Calu3 (cell line): ENCODE results near the gene SPRYD4. TPM values are rescaled to one million over a fixed set of nuclear protein-coding genes. Genes with fewer than 3 reads are reported as not detected.

Source experiments
- BruUV-seq: library from RNA; stranded (reverse); fragments of 400-500 nt; replicated peaks from 2 replicates; lab custom pipeline; 2021; lab: Mats Ljungman, UMichigan
- CTCF ChIA-PET: fragments of 300-600 bp; sonication (Branson Sonifier 250); formaldehyde crosslinking; loops from one replicate; lab custom pipeline; 2022; ENCODE audit warnings: antibody characterized with exemption; lab: Charles Lee
- DNase-seq: peaks from one replicate; pipeline ENCODE4 v3.0.0; 2022
- H3K27ac Mint-ChIP-seq: one replicate; pipeline ENCODE4 v1.8.0; 2022; ENCODE audit warnings: mixed read lengths; ENCODE audit not compliant: unreplicated experiment
- H3K27me3 Mint-ChIP-seq: one replicate; pipeline ENCODE4 v1.8.0; 2022; ENCODE audit warnings: mixed read lengths; ENCODE audit not compliant: unreplicated experiment
- H3K36me3 Mint-ChIP-seq: one replicate; pipeline ENCODE4 v1.8.0; 2022; ENCODE audit warnings: mild to moderate bottlenecking, moderate library complexity, mixed read lengths; ENCODE audit not compliant: insufficient read depth, unreplicated experiment
- H3K4me1 Mint-ChIP-seq: one replicate; pipeline ENCODE4 v1.8.0; 2022; ENCODE audit warnings: mild to moderate bottlenecking, low read depth, mixed read lengths; ENCODE audit not compliant: unreplicated experiment
- H3K4me3 Mint-ChIP-seq: one replicate; pipeline ENCODE4 v1.8.0; 2022; ENCODE audit warnings: mild to moderate bottlenecking, low read depth, moderate library complexity, mixed read lengths; ENCODE audit not compliant: unreplicated experiment
- H3K9me3 Mint-ChIP-seq: one replicate; pipeline ENCODE4 v1.8.0; 2022; ENCODE audit warnings: low read depth, mixed read lengths; ENCODE audit not compliant: unreplicated experiment
- CTCF ChIP-seq: fragments of 200-600 bp; IDR thresholded peaks from one replicate; pipeline ENCODE4 v1.8.0; 2022; ENCODE audit warnings: antibody characterized with exemption; ENCODE audit not compliant: unreplicated experiment
- intact Hi-C: fragments of 100-400 bp; cut with micrococcal nuclease; formaldehyde crosslinking; loops from one replicate; pipeline ENCODE4 v1.10.0; 2022; ENCODE audit not compliant: unreplicated experiment
- total RNA-seq: library from RNA; stranded (reverse); gene quantifications from 2 replicates; pipeline ENCODE4 v1.2.3, GENCODE V29; 2022

SPRYD4 gene
- total RNA-seq, 1 experiment from 2014 or later = 6.1 TPM

GRCh38 chr12:56477521-56478225 lies 9.3 kb downstream of the SPRYD4 start:
- H3K4me1 Mint-ChIP-seq = no peaks in the 10 kb centered on the region
- CTCF ChIA-PET = no interaction called here
- no peak for TF ChIP-seq CTCF

GRCh38 chr12:56479625-56480024 lies 11.2 kb downstream of the SPRYD4 start:
- CTCF ChIA-PET = no interaction called here
- Mint-ChIP-seq H3K27me3 (no peaks in the 10 kb centered on the region), H3K4me3 (no peak overlapping the region), H3K27ac (no peak overlapping the region), H3K9me3 (no peaks in the 10 kb centered on the region), H3K4me1 (no peaks in the 10 kb centered on the region), H3K36me3 (peaks cover under 1% of the 10 kb centered on the region)
- intact Hi-C loops = no loop called here
- no peak for DNase-seq
- BruUV-seq = no TSS peak
- TF ChIP-seq CTCF = no peak

More at GRCh38 chr12:56477521-56478225, 9.3 kb downstream of the SPRYD4 start:
- Mint-ChIP-seq H3K27ac (peak overlapping the region; percentile 12), H3K27me3 (no peaks in the 10 kb centered on the region), H3K36me3 (peaks cover 5% of the 10 kb centered on the region), H3K9me3 (no peaks in the 10 kb centered on the region), H3K4me3 (no peak overlapping the region)
- BruUV-seq = no TSS peak
- DNase-seq = no peak
- intact Hi-C loops = no loop called here

GRCh38 chr12:56484566-56484965 lies 16.2 kb downstream of the SPRYD4 start:
- no peak for DNase-seq
- CTCF ChIA-PET = no interaction called here
- H3K36me3 Mint-ChIP-seq = peaks cover 22% of the 10 kb centered on the region
- H3K4me3 Mint-ChIP-seq = no peak overlapping the region
- no TSS peak for BruUV-seq
- peaks cover 3% of the 10 kb centered on the region for H3K9me3 Mint-ChIP-seq
- H3K27me3 Mint-ChIP-seq = peaks cover 22% of the 10 kb centered on the region
- no peak for TF ChIP-seq CTCF
- no peak overlapping the region for H3K27ac Mint-ChIP-seq
- intact Hi-C loops = no loop called here
- H3K4me1 Mint-ChIP-seq = peaks cover 18% of the 10 kb centered on the region

- Mint-ChIP-seq H3K4me3 (no peak overlapping the region), H3K9me3 (peaks cover 3% of the 10 kb centered on the region), H3K27me3 (peaks cover 43% of the 10 kb centered on the region), H3K27ac (no peak overlapping the region), H3K4me1 (peaks cover 18% of the 10 kb centered on the region), H3K36me3 (peaks cover 22% of the 10 kb centered on the region)
- TF ChIP-seq CTCF = no peak
- no TSS peak for BruUV-seq
- intact Hi-C loops = no loop called here
- CTCF ChIA-PET = interaction anchor here (0.5 kb wide), 1 partner anchor 99 kb away, joined by 4 read pairs; no protein-coding TSS in a partner anchor
- DNase-seq = no peak
Observed at GRCh38 chr12:56486694-56487093, 18.3 kb downstream of the SPRYD4 start.
